HCT116 (cell line): ENCODE measurements around the gene ID3. TPM values are rescaled to one million over a fixed set of nuclear protein-coding genes. Genes with fewer than 3 reads are reported as not detected.

Source experiments
- CTCF ChIP-seq, 3 experiments: fragments of 200-600 bp in 1 of 3; sonication (generic) in 1 of 3; IDR thresholded peaks in 2 of 3; conservative IDR thresholded peaks in 1 of 3; 2 replicates each; pipeline ENCODE4 v1.5.1; 2012 to 2017; ENCODE audit warnings: low read depth in 2 of 3, low read length in 2 of 3, antibody characterized with exemption in 1 of 3, borderline replicate concordance in 1 of 3, control low read depth in 1 of 3, mild to moderate bottlenecking in 1 of 3, mixed read lengths in 1 of 3, mixed run types in 1 of 3, moderate library complexity in 1 of 3; ENCODE audit not compliant: insufficient read depth in 1 of 3
- EZH2 ChIP-seq: fragments of 200-600 bp; sonication (generic); IDR thresholded peaks from 2 replicates; pipeline ENCODE4 v1.6.1; 2017; ENCODE audit warnings: antibody characterized with exemption, mixed run types
- EZH2phosphoT487 ChIP-seq: fragments of 200-600 bp; IDR thresholded peaks from 2 replicates; pipeline ENCODE4 v1.6.1; 2018; ENCODE audit warnings: antibody characterized with exemption, borderline replicate concordance
- FOSL1 ChIP-seq: IDR thresholded peaks from 2 replicates; pipeline ENCODE4 v1.6.1; 2012; ENCODE audit warnings: low read depth
- JUND ChIP-seq: IDR thresholded peaks from 2 replicates; pipeline ENCODE4 v1.6.1; 2012
- MAX ChIP-seq: IDR thresholded peaks from 2 replicates; pipeline ENCODE4 v1.6.1; 2012
- POLR2A ChIP-seq: IDR thresholded peaks from 2 replicates; pipeline ENCODE4 v1.7.0; 2011; ENCODE audit warnings: borderline replicate concordance; ENCODE audit not compliant: insufficient read depth, insufficient read length; ENCODE audit errors: extremely low read depth
- RAD21 ChIP-seq: IDR thresholded peaks from 2 replicates; pipeline ENCODE4 v1.6.1; 2012; ENCODE audit warnings: low read depth, mild to moderate bottlenecking
- SIN3A ChIP-seq: IDR thresholded peaks from 2 replicates; pipeline ENCODE4 v1.6.1; 2012; ENCODE audit warnings: low read depth
- TCF7L2 ChIP-seq: IDR thresholded peaks from 2 replicates; pipeline ENCODE4 v1.7.0; 2011; ENCODE audit warnings: borderline replicate concordance, inconsistent platforms; ENCODE audit not compliant: insufficient read depth, insufficient read length; ENCODE audit errors: extremely low read depth
- YY1 ChIP-seq: IDR thresholded peaks from 2 replicates; pipeline ENCODE4 v1.6.1; 2011; ENCODE audit warnings: low read length, low read depth, moderate library complexity, mild to moderate bottlenecking; ENCODE audit not compliant: insufficient replicate concordance; ENCODE audit errors: extremely low read depth
- total RNA-seq: library from RNA; stranded (reverse); gene quantifications from one replicate; pipeline ENCODE4 v1.2.1, GENCODE V29; 2021; ENCODE audit not compliant: unreplicated experiment
- TF ChIP-seq, protein P1 (sequence below): IDR thresholded peaks from 2 replicates; pipeline ENCODE4 v1.6.1; 2012

ID3 gene
- total RNA-seq, 1 experiment from 2014 or later = 183 TPM

DNA sequence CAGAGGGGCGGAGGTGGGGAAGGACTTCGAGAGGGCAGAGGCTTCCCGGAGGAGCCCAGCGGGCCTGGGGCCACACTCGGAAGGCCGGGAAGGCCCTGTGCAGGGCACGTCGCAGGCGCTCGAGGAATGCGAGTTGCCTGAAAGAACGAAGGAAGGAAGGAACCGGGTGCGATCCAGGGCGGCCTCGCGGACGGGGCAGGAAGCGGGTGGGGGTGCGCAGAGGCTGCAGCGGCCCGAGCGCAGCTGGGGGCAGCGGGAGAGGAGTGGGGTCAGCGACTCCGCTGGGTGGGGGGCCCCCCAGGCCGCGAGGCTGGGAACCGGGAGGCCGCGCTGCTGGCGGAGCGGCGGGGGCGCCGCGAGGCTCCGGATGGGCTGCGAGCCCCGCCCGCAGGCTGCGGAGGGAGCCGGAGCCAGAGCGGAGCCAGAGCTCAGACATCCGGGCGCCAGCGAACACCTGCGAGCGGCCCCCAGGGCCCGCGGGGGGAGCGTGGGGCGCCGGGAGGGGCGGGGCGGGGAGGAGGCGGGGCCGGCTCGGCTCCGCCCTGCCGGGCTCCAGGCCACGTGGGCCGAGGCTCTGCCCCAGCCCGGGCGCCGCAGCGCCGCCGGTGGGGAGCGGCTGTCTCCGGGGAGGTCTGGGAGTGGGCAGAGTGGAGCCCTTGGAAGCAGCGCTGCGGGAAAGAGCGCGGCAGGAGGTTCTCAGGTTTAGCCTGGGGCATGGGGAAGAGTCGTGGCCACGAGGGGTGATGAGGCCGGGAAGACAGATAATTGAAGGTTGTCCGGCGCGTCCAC lies 4.6 kb downstream of the ID3 start (continued):
- TF ChIP-seq CTCF (IDR thresholded peaks at IDR 0.05 in 2 of 3, conservative IDR thresholded peaks at IDR 0.05 in 1 of 3; ENCODE audit: borderline replicate concordance in 1 of 3, insufficient read depth in 1 of 3, low read depth in 2 of 3, low read length in 2 of 3) (peak in 1 of 3 experiments; percentile 30; a peak in 1 of 6 replicates), TCF7L2 (no peak), MAX (no peak), SIN3A (no peak), EZH2phosphoT487 (no peak), RAD21 (no peak), FOSL1 (no peak), JUND (no peak), YY1 (no peak), EZH2 (no peak), POLR2A (peak; percentile 43)
- TF ChIP-seq, protein P1, sequence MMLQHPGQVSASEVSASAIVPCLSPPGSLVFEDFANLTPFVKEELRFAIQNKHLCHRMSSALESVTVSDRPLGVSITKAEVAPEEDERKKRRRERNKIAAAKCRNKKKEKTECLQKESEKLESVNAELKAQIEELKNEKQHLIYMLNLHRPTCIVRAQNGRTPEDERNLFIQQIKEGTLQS = no peak
- TF ChIP-seq, all 23 proteins: peak for 4
